ENCODE measurements around the gene HOXB8.

HOXB8 gene

DNA sequence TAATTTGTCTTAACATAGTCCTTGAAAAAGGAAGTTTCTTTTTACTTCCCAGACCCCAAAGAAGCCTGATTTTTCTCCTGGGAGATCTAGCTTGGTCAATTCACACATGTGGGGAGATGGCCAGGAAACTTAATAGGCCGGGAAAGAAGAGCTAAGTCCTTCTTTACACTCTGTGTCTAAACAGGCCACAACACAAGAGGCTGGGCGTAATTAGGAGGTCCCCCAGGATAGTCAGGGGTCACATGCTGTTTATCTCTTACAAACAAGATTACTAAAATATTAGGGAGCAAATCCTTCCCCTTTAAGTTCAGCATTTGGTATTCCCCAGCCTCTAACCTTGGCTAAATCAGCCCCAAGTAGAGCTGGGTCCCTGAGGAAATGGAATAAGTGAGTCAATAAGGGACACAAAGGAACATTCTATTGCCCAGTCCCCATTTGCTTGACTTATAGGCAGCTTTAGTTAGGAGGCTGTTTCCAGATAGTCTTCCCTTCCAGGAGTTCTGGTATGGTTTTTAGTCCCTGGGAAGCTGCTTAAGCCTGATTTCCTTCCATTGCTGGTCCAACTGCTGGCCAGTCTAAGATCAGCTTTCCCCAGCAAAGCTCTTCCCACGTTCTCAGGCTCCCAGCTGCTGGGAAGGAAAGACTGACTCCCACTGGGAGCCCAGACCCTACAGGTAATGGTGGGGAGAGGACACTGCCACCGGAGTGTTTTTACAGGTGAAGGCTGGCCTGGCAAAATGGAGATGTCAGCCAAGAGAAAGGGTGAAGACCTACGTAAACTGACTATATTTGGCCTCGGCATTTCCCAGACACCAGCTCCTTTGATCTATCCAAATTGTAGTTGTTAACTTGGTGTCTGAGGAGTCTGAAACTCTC, 25.1 kb upstream of the HOXB8 start:
- Histone ChIP-seq H3K4me3 (no peak overlapping the region), H3K27ac (no peak overlapping the region), H3K36me3 (ENCODE audit: insufficient read depth, low read length) (no peaks in the 10 kb centered on the region), H3K9me3 (ENCODE audit: low read depth, low read length) (no peaks in the 10 kb centered on the region), H3K9ac (ENCODE audit: insufficient read length) (no peak overlapping the region)
- no peak for DNase-seq (ENCODE audit: low read depth, low spot score)
- no peak for TF ChIP-seq POLR2AphosphoS5 (IDR thresholded peaks at IDR 0.05; ENCODE audit: borderline replicate concordance, low read depth, low read length)
- no peak for TF ChIP-seq FOXP2 (optimal IDR thresholded peaks at IDR 0.05; ENCODE audit: control extremely low read depth, extremely low read length, insufficient read depth)
- no peak for TF ChIP-seq EZH2 (IDR thresholded peaks at IDR 0.05)

DNA sequence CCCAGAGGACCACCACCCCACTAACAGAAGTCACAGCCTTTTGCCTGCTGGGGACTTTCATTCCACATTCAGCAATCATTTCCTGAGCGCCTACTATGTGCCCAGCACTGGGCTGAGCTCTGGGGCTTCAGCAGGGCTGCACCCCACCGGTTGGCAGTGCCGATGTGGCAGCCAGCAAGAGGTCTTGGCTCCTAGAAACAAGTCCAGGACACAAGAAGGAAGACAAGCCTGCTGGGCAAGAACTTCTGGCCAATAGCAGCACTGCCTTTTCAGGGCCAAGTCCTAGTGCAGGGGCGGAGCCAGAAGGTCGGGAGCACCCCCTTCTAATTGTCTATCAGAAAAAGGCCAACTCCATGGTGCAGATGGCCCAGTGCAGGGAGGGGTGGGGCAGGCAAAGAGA, 24.0 kb upstream of the HOXB8 start:
- Histone ChIP-seq H3K27ac (no peak overlapping the region), H3K9me3 (ENCODE audit: low read depth, low read length) (no peaks in the 10 kb centered on the region), H3K9ac (ENCODE audit: insufficient read length) (no peak overlapping the region), H3K4me3 (no peak overlapping the region), H3K36me3 (ENCODE audit: insufficient read depth, low read length) (no peaks in the 10 kb centered on the region)
- DNase-seq (ENCODE audit: low read depth, low spot score) = no peak
- TF ChIP-seq FOXP2 (optimal IDR thresholded peaks at IDR 0.05; ENCODE audit: control extremely low read depth, extremely low read length, insufficient read depth) = no peak
- TF ChIP-seq POLR2AphosphoS5 (IDR thresholded peaks at IDR 0.05; ENCODE audit: borderline replicate concordance, low read depth, low read length) = no peak
- no peak for TF ChIP-seq EZH2 (IDR thresholded peaks at IDR 0.05)

DNA sequence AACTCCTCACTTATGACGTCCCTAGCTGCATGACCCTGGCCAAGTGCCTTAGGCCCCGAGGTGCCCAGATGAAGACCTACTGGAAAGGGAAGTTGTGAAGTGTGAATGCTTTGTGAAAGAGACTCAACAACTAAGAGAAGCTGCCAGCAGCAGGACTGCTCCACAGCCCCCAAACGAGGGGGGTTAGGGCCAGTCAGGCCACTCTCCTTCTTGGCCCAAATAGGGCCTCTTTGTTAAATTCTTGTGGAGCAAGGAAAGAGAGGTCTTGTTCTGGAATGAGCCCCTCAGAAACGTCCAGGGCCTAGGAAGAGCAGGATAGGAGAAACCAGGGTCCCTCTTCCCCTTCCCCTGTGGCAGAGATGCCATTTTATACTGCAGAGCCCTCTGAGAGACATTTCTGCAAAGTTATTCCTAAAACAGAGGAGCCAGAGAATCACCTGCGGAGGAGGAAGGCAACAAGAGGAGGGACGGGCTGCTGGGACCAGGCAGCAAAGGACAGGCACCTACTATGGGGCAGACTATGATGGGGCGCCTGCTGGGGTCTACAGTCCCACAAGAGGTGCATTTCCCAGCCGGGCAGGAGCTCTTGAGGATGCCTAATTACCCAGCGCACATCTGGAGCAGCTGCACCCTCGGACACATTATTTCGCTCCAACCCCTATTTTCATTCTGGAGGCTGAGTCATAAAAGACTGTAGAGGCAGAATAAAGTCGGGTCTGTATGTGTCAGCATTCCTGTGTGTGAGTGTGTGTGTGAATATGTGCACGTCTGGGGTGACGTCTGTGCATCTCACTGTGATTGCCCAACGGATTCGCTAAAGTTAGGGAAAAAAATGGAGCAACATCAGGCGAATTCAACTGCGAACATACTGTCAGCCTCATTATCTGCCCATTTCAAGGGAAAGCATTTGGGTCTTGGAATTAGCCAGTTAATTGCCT, 22.5 kb upstream of the HOXB8 start:
- Histone ChIP-seq H3K27ac (no peak overlapping the region), H3K9ac (ENCODE audit: insufficient read length) (no peak overlapping the region), H3K4me3 (no peak overlapping the region), H3K9me3 (ENCODE audit: low read depth, low read length) (no peaks in the 10 kb centered on the region), H3K36me3 (ENCODE audit: insufficient read depth, low read length) (no peaks in the 10 kb centered on the region)
- TF ChIP-seq EZH2 (IDR thresholded peaks at IDR 0.05) (no peak), POLR2AphosphoS5 (IDR thresholded peaks at IDR 0.05; ENCODE audit: borderline replicate concordance, low read depth, low read length) (no peak), FOXP2 (optimal IDR thresholded peaks at IDR 0.05; ENCODE audit: control extremely low read depth, extremely low read length, insufficient read depth) (no peak)
- DNase-seq (ENCODE audit: low read depth, low spot score) = no peak

DNA sequence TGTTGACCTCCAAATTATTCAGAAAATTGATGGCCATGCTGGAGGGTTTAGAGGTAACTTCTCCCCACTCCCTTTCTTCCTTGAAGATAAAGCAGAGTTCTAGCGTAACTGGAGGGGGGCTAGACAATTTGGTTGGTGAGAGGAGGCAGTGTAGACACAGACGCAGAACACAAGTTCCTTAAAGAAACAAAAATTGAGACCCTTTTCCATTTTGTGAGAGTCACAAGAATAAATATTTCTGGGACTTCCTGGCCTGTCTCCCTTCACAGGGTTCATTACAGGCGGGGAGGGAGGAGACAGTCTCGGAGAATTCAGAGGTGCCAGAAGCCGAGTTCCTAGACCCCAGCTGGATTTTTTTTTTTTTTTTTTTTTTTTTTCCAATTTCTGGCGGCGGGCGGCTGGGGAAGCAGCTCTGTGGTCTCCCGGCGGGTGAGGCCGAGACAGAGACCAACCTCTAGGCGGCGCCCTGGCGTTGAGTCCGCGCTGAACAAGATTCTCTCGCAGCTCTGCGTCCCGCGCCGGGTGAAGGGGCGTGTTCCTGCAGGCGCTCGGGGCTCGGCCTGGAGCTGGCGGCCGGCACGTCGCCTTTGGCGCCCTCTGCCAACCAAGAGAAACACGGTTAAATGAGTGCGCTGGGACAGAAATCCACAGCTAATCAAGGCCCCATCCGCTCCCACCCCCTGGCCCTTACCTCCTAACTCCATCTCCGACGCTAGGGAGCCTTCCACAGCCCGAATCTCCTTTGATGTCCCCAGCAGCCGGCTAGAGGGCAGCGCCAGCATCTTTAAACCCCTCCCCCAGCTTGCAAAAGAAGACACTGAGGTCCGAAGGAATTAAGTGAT, 21.3 kb upstream of the HOXB8 start:
- DNase-seq (ENCODE audit: low read depth, low spot score) = no peak
- Histone ChIP-seq H3K9me3 (ENCODE audit: low read depth, low read length) (no peaks in the 10 kb centered on the region), H3K36me3 (ENCODE audit: insufficient read depth, low read length) (no peaks in the 10 kb centered on the region), H3K27ac (no peak overlapping the region), H3K4me3 (no peak overlapping the region), H3K9ac (ENCODE audit: insufficient read length) (no peak overlapping the region)
- TF ChIP-seq POLR2AphosphoS5 (IDR thresholded peaks at IDR 0.05; ENCODE audit: borderline replicate concordance, low read depth, low read length) (no peak), FOXP2 (optimal IDR thresholded peaks at IDR 0.05; ENCODE audit: control extremely low read depth, extremely low read length, insufficient read depth) (no peak), EZH2 (IDR thresholded peaks at IDR 0.05) (no peak)

DNA sequence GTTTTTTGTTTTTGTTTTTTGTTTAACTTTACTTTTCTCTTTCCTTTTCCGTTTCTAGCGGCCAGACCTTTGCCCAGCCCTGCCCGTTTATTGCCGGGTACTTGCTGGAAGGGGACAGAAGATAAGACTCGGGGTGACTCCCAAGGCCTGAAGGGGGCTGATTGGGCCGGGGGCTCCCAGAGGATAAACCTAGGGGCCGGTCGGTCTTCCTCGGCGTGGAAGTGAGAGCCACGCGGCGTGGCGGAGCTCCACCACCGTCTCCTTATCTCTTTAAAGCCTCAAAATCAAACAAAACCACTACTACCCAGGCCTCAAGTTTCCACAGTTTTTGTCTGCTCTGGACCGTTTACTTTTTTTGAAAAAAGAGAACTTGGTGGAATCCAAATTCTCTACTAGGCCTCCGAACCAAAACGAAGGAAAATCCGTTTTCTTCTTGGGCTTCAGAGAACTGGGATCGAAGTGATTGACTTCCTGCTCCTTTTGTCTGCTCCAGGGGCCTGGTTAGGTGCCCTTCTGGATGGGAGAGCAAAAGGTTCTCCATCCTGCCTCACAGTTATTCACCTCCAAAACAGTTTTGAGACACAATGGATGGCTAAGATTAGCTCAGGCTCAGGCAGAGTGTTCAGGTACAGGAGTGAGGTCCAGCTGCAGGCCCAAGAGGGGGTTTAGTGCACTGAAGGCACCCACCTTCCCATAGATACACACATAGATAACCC, 19.6 kb upstream of the HOXB8 start:
- Histone ChIP-seq H3K4me3 (no peak overlapping the region), H3K36me3 (ENCODE audit: insufficient read depth, low read length) (no peaks in the 10 kb centered on the region), H3K9me3 (ENCODE audit: low read depth, low read length) (no peaks in the 10 kb centered on the region), H3K9ac (ENCODE audit: insufficient read length) (no peak overlapping the region), H3K27ac (no peak overlapping the region; the same call in 1 of the 2 replicates)
- DNase-seq (ENCODE audit: low read depth, low spot score) = no peak
- TF ChIP-seq EZH2 (IDR thresholded peaks at IDR 0.05) = no peak
- TF ChIP-seq POLR2AphosphoS5 (IDR thresholded peaks at IDR 0.05; ENCODE audit: borderline replicate concordance, low read depth, low read length) = no peak
- TF ChIP-seq FOXP2 (optimal IDR thresholded peaks at IDR 0.05; ENCODE audit: control extremely low read depth, extremely low read length, insufficient read depth) = no peak

DNA sequence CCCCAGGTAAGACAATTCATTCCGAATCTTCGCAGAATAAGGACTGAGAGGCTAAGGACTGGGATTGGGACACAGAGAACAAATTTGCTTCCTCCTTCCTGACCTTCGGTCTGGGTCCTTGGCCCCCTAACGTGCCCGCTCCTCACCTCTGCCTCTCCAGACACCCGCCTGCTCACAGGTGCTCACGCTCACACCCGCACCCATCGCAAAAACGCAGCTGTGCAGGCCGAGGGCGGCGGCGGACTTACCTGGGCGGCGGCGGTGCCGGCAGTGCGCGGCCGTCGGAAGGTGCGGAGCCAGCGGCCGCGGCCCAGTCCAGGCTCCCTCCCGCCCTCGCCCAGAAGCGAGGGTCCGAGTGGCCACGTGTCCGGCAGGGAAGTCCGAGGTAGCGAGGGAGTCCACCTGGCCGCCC, 18.2 kb upstream of the HOXB8 start:
- no peak overlapping the region for H3K27ac ChIP-seq
- no peak overlapping the region for H3K4me3 ChIP-seq
- H3K36me3 ChIP-seq (ENCODE audit: insufficient read depth, low read length) = no peaks in the 10 kb centered on the region
- DNase-seq (ENCODE audit: low read depth, low spot score) = no peak
- H3K9me3 ChIP-seq (ENCODE audit: low read depth, low read length) = no peaks in the 10 kb centered on the region
- no peak for TF ChIP-seq EZH2 (IDR thresholded peaks at IDR 0.05)
- no peak for TF ChIP-seq FOXP2 (optimal IDR thresholded peaks at IDR 0.05; ENCODE audit: control extremely low read depth, extremely low read length, insufficient read depth)
- H3K9ac ChIP-seq (ENCODE audit: insufficient read length) = no peak overlapping the region

DNA sequence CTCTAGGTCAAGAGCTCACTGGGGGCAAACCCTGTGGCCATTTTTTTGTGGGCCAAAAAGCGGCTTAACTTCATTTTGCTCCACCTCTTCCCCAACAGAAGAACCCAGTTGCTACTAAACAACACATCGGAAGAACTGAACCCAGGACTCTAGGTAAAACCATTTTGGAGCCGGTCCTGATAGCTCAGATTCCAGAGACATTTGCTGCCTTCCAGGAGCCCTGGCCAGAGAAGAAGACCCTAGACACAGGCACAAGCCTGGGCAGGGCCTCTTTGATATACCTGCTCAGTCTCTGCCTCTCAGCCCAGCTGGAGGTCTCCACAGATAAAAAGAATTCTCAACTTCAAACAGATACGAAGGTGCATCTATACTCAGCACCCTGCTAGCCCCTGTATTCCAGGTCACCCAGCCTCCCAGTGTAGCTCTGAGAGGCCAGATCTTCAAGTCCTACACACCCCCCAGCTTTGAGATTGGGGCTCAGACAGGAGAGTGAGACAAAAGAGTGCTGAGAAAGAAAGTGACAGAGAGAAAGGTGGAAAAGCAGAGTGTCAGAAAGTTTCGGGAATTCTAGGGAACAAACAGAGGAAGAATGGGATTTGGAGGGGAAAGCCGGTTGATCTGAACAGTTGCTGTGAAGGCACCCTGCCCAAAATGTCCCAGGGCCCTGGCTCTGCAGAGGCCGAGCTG, 17.6 kb upstream of the HOXB8 start:
- no peak for DNase-seq (ENCODE audit: low read depth, low spot score)
- Histone ChIP-seq H3K4me3 (no peak overlapping the region), H3K9ac (ENCODE audit: insufficient read length) (no peak overlapping the region), H3K9me3 (ENCODE audit: low read depth, low read length) (no peaks in the 10 kb centered on the region), H3K27ac (no peak overlapping the region), H3K36me3 (ENCODE audit: insufficient read depth, low read length) (no peaks in the 10 kb centered on the region)
- TF ChIP-seq EZH2 (IDR thresholded peaks at IDR 0.05) (no peak), POLR2AphosphoS5 (IDR thresholded peaks at IDR 0.05; ENCODE audit: borderline replicate concordance, low read depth, low read length) (no peak), FOXP2 (optimal IDR thresholded peaks at IDR 0.05; ENCODE audit: control extremely low read depth, extremely low read length, insufficient read depth) (no peak)
